IPS DF 4.7 (cell line): Measurements from ENCODE around the gene DCN.

Source experiments
- DNase-seq: peaks from one replicate; pipeline ENCODE4 v3.0.0-alpha.2; 2013; ENCODE audit warnings: low spot score; ENCODE audit errors: extremely low read depth

Gene DCN

GRCh38 chr12:91186156-91186555, 3.5 kb upstream of the DCN start:
- DNase-seq = no peak

- DNase-seq = no peak
These were observed 2.8 kb upstream of the DCN start for GRCh38 chr12:91185421-91185820.

GRCh38 chr12:91183551-91183950, 934 bp upstream of the DCN start:
- DNase-seq = no peak

- DNase-seq = no peak
These were observed 1.8 kb downstream of the DCN start for GRCh38 chr12:91180582-91181395.

- DNase-seq = no peak
These were observed 2.6 kb downstream of the DCN start for GRCh38 chr12:91179966-91180561.

- no peak for DNase-seq
These were observed 3.3 kb downstream of the DCN start for GRCh38 chr12:91179315-91179714.

GRCh38 chr12:91178781-91179180, 3.8 kb downstream of the DCN start:
- DNase-seq = no peak

- DNase-seq = no peak
These were observed 4.5 kb downstream of the DCN start for GRCh38 chr12:91178139-91178561.

GRCh38 chr12:91177381-91177780, 5.2 kb downstream of the DCN start:
- no peak for DNase-seq

GRCh38 chr12:91176915-91177314, 5.7 kb downstream of the DCN start:
- no peak for DNase-seq

- no peak for DNase-seq
These were observed 6.3 kb downstream of the DCN start for GRCh38 chr12:91176358-91176757.

GRCh38 chr12:91173124-91173523, 9.5 kb downstream of the DCN start:
- no peak for DNase-seq

- no peak for DNase-seq
These were observed 10.5 kb downstream of the DCN start for GRCh38 chr12:91172096-91172495.

GRCh38 chr12:91171476-91171875, 11.1 kb downstream of the DCN start:
- DNase-seq = no peak

- DNase-seq = no peak
These were observed 19.5 kb downstream of the DCN start for GRCh38 chr12:91163116-91163515.

GRCh38 chr12:91161009-91161408, 21.6 kb downstream of the DCN start:
- no peak for DNase-seq

- DNase-seq = no peak
These were observed 26.6 kb downstream of the DCN start for GRCh38 chr12:91155990-91156389.

- no peak for DNase-seq
These were observed 28.5 kb downstream of the DCN start for GRCh38 chr12:91154131-91154530.

GRCh38 chr12:91144053-91144452, 38.6 kb downstream of the DCN start:
- DNase-seq = no peak

- DNase-seq = no peak
These were observed 39.4 kb downstream of the DCN start for GRCh38 chr12:91143206-91143605.

GRCh38 chr12:91142221-91142631, 40.4 kb downstream of the DCN start:
- no peak for DNase-seq

GRCh38 chr12:91140026-91140931, 42.3 kb downstream of the DCN start:
- no peak for DNase-seq
